Hematopoietic multipotent progenitor cell (in vitro differentiated cells): ENCODE measurements around the gene MEGF10. TPM values are rescaled to one million over a fixed set of nuclear protein-coding genes. Genes with fewer than 3 reads are reported as not detected.
"Not testable (repeated sequence)": the region's sequence is repeated elsewhere in the genome, so short reads cannot be mapped to it uniquely, and the experiment has no call there.

Experiments used
- DNase-seq, 3 donors: peaks; one replicate each; pipeline ENCODE4 v3.0.0-alpha.2; 2011 to 2015; ENCODE audit warnings: low read depth in 2 of 3, low spot score in 2 of 3
- total RNA-seq: library from RNA; depleted of rRNA; stranded (reverse); fragments of >200 nt; gene quantifications from one replicate; pipeline ENCODE4 v1.2.3, GENCODE V29; 2012

MEGF10 gene
- total RNA-seq, 1 donor = 0.27 TPM

GRCh38 chr5:127297348-127298035, 6.9 kb downstream of the MEGF10 start:
- no peak for DNase-seq

GRCh38 chr5:127298036-127298429, 7.4 kb downstream of the MEGF10 start:
- DNase-seq = no peak

GRCh38 chr5:127298656-127299055, 8.1 kb downstream of the MEGF10 start:
- no peak for DNase-seq

- DNase-seq = peak in 1 of 3 donors; percentile 12
Measured at GRCh38 chr5:127299678-127300077, 9.1 kb downstream of the MEGF10 start.

- no peak for DNase-seq
Measured at GRCh38 chr5:127302509-127302908, 11.9 kb downstream of the MEGF10 start.

GRCh38 chr5:127303404-127303803, 12.8 kb downstream of the MEGF10 start:
- DNase-seq = no peak

GRCh38 chr5:127305493-127305892, 14.9 kb downstream of the MEGF10 start:
- DNase-seq = no peak

- DNase-seq = no peak
Measured at GRCh38 chr5:127306036-127306435, 15.4 kb downstream of the MEGF10 start.

- no peak for DNase-seq
Measured at GRCh38 chr5:127306647-127307046, 16.1 kb downstream of the MEGF10 start.

- DNase-seq = no peak
Measured at GRCh38 chr5:127307868-127308267, 17.3 kb downstream of the MEGF10 start.

- DNase-seq = not testable (repeated sequence)
Measured at GRCh38 chr5:127308325-127308724, 17.7 kb downstream of the MEGF10 start.

- DNase-seq = no peak
Measured at GRCh38 chr5:127308945-127309344, 18.3 kb downstream of the MEGF10 start.

GRCh38 chr5:127311349-127311748, 20.8 kb downstream of the MEGF10 start:
- no peak for DNase-seq

GRCh38 chr5:127311781-127312525, 21.4 kb downstream of the MEGF10 start:
- DNase-seq = no peak

GRCh38 chr5:127313379-127313778, 22.8 kb downstream of the MEGF10 start:
- DNase-seq = no peak

- peak; percentile 28 to 55 (median 42) for DNase-seq
Measured at GRCh38 chr5:127313847-127314473, 23.4 kb downstream of the MEGF10 start.

- no peak for DNase-seq
Measured at GRCh38 chr5:127316011-127316410, 25.4 kb downstream of the MEGF10 start.

GRCh38 chr5:127317385-127317784, 26.8 kb downstream of the MEGF10 start:
- DNase-seq = not testable (repeated sequence)

GRCh38 chr5:127320032-127320965, 29.7 kb downstream of the MEGF10 start:
- peak in 2 of 3 donors; percentile 28 to 46 for DNase-seq

GRCh38 chr5:127321465-127321864, 30.9 kb downstream of the MEGF10 start:
- DNase-seq = no peak

- DNase-seq = no peak
Measured at GRCh38 chr5:127322403-127322802, 31.8 kb downstream of the MEGF10 start.
